Spleen (tissue), 11 donors: ENCODE data around the gene IFNGR1. TPM values are rescaled to one million over a fixed set of nuclear protein-coding genes. Genes with fewer than 3 reads are reported as not detected.

Experiments used
- DNase-seq: peaks from one replicate; pipeline ENCODE4 v3.0.0-alpha.2; 2020
- H3K27ac ChIP-seq, 8 donors: fragments of 200-600 bp; sonication (generic) in 7 of 8; 1 replicate in 4 of 8; 2 replicates in 4 of 8; pipeline versions ENCODE4 v1.5.0 to v1.8.0; 2016 to 2021; ENCODE audit warnings: inconsistent platforms in 4 of 8, mild to moderate bottlenecking in 4 of 8, moderate library complexity in 1 of 8
- H3K27me3 ChIP-seq, 7 donors: fragments of 200-600 bp; sonication (generic) in 6 of 7; replicated peaks in 1 of 7; 1 replicate in 4 of 7; 2 replicates in 3 of 7; pipeline versions ENCODE4 v1.5.0 to v1.8.0; 2016 to 2021; ENCODE audit warnings: inconsistent platforms in 3 of 7, mild to moderate bottlenecking in 1 of 7
- H3K36me3 ChIP-seq, 6 donors: fragments of 200-600 bp; sonication (generic) in 5 of 6; 1 replicate in 4 of 6; 2 replicates in 2 of 6; pipeline versions ENCODE4 v1.5.0 to v1.8.0; 2016 to 2021; ENCODE audit warnings: inconsistent platforms in 2 of 6
- H3K4me1 ChIP-seq, 6 donors: fragments of 200-600 bp; sonication (generic) in 5 of 6; 1 replicate in 3 of 6; 2 replicates in 3 of 6; pipeline versions ENCODE4 v1.5.0 to v1.8.0; 2016 to 2021; ENCODE audit warnings: inconsistent platforms in 3 of 6
- H3K4me3 ChIP-seq, 8 donors: fragments of 200-600 bp; sonication (generic) in 7 of 8; 1 replicate in 4 of 8; 2 replicates in 4 of 8; pipeline versions ENCODE4 v1.5.0 to v1.8.0; 2016 to 2021; ENCODE audit warnings: inconsistent platforms in 4 of 8, mild to moderate bottlenecking in 4 of 8, moderate library complexity in 2 of 8
- H3K9me3 ChIP-seq, 8 donors: fragments of 200-600 bp; sonication (generic) in 7 of 8; 1 replicate in 4 of 8; 2 replicates in 4 of 8; pipeline versions ENCODE4 v1.5.0 to v1.8.0; 2016 to 2021; ENCODE audit warnings: inconsistent platforms in 4 of 8
- CTCF ChIP-seq, 11 experiments: fragments of 200-600 bp in 7 of 11; fragments of 450-650 bp in 4 of 11; sonication (generic) in 4 of 11; IDR thresholded peaks in 8 of 11; conservative IDR thresholded peaks in 3 of 11; 1 replicate in 7 of 11; 2 replicates in 4 of 11; pipeline versions ENCODE4 v1.4.0 to v1.8.0; 2016 to 2021; ENCODE audit warnings: antibody characterized with exemption in 11 of 11, inconsistent platforms in 4 of 11, mild to moderate bottlenecking in 1 of 11
- POLR2A ChIP-seq, 3 donors: fragments of 450-650 bp; IDR thresholded peaks; one replicate each; pipeline ENCODE4 v1.5.1; 2017; ENCODE audit warnings: antibody characterized with exemption in 3 of 3, mild to moderate bottlenecking in 1 of 3
- POLR2AphosphoS5 ChIP-seq, 3 donors: sonication (generic); formaldehyde crosslinking; IDR thresholded peaks; one replicate each; pipeline ENCODE4 v1.5.1; 2017; ENCODE audit warnings: antibody characterized with exemption in 3 of 3
- WGBS, 5 donors: extraction: QIAGEN DNeasy Blood & Tissue Kit in 3 of 5; methylation state at CpG; one replicate each; pipeline versions ENCODE4 v1.1.5 to v1.1.7; 2013 to 2018; 5-methylcytosine and 5-hydroxymethylcytosine counted together
- intact Hi-C: fragments of 100-400 bp; cut with DNase I; formaldehyde crosslinking; loops from one replicate; pipeline ENCODE4 v1.15.0; 2023; ENCODE audit warnings: low total_unique reads
- polyA plus RNA-seq, 3 donors: library from polyadenylated mRNA; stranded (reverse); fragments of 200-250 nt; gene quantifications; one replicate each; pipeline ENCODE4 v1.2.1, GENCODE V29; 2013
- total RNA-seq, 7 donors: library from RNA; depleted of rRNA in 3 of 7; stranded (reverse); fragments of >200 nt in 3 of 7; fragmentation: NEBNext Ultra II Directional in 4 of 7; extraction: Animal tissue kit (Norgen Biotek cat#: 25700) in 4 of 7; gene quantifications; one replicate each; pipeline versions ENCODE4 v1.1.0 to v1.2.1, GENCODE V29; 2016 to 2021
- donor health status: healthy with polysubstance abuse.
- donor health status: DM: no; HTN: no; CAD: no; lungs with moderate emphysema.
- donor health status: DM: no; HTN: no; CAD: no.
- donor health status: Bipolar disorder and iron deficiency.
- donor health status: healthy.
- donor health status: DM: no; HTN: no; CAD: no.
- donor health status: DM: yes; HTN: yes; CAD: no.

Gene IFNGR1
- total and polyA plus RNA-seq, 10 donors = 119 to 291 (median 183) TPM

- H3K27ac ChIP-seq = no peak overlapping the region
- H3K4me1 ChIP-seq = peaks cover 10 to 54% (median 27%) of the 10 kb centered on the region in 6 donors
- no peaks in the 10 kb centered on the region for H3K36me3 ChIP-seq
- H3K9me3 ChIP-seq = peaks cover 0 to 18% (median 0%) of the 10 kb centered on the region in 8 donors
- no peak for DNase-seq
- intact Hi-C loops = no loop called here
- TF ChIP-seq CTCF (IDR thresholded peaks at IDR 0.05 in 8 of 11, conservative IDR thresholded peaks at IDR 0.05 in 3 of 11) = no peak
- no peak for TF ChIP-seq POLR2AphosphoS5 (IDR thresholded peaks at IDR 0.05)
- no peak for TF ChIP-seq POLR2A (IDR thresholded peaks at IDR 0.05)
- 52 to 69% (median 68%) methylated on average over 4 of the region's 4 CpGs for WGBS, 5 donors
- no peaks in the 10 kb centered on the region for H3K27me3 ChIP-seq
- H3K4me3 ChIP-seq = no peak overlapping the region
Measured at GRCh38 chr6:137175157-137175867, 43.9 kb downstream of the IFNGR1 start.

GRCh38 chr6:137173501-137173900 is 45.7 kb downstream of the IFNGR1 start, which contains the start of gene IL22RA2:
Gene IL22RA2, minus strand, starts transcription at chr6:137173644. Its CDS starts 11,895 bp downstream, at chr6:137161749.
- Histone ChIP-seq H3K27me3 (no peaks in the 10 kb centered on the region), H3K27ac (peak within 1 kb of the TSS in 7 of 8 donors; percentile 0 to 64 (median 34)), H3K4me3 (no peak within 1 kb of the TSS), H3K36me3 (no peaks in the 10 kb centered on the region), H3K4me1 (peaks cover 10 to 54% (median 27%) of the 10 kb centered on the region in 6 donors), H3K9me3 (peaks cover 0 to 5% (median 0%) of the 10 kb centered on the region in 8 donors)
- no peak for DNase-seq
- intact Hi-C loops = no loop called here
- TF ChIP-seq POLR2A (IDR thresholded peaks at IDR 0.05) (no peak), POLR2AphosphoS5 (IDR thresholded peaks at IDR 0.05) (no peak), CTCF (IDR thresholded peaks at IDR 0.05 in 8 of 11, conservative IDR thresholded peaks at IDR 0.05 in 3 of 11) (no peak)
- 92 to 97% (median 94%) methylated on average over 4 of the region's 4 CpGs for WGBS, 5 donors

GRCh38 chr6:137172734-137173431 is 46.3 kb downstream of the IFNGR1 start:
- Histone ChIP-seq H3K4me1 (peaks cover 10 to 50% (median 27%) of the 10 kb centered on the region in 6 donors), H3K4me3 (no peak overlapping the region), H3K27ac (peak overlapping the region in 7 of 8 donors; percentile 0 to 64 (median 34)), H3K9me3 (peaks cover 0 to 4% (median 0%) of the 10 kb centered on the region in 8 donors), H3K27me3 (no peaks in the 10 kb centered on the region), H3K36me3 (no peaks in the 10 kb centered on the region)
- TF ChIP-seq POLR2A (IDR thresholded peaks at IDR 0.05) = no peak
- TF ChIP-seq POLR2AphosphoS5 (IDR thresholded peaks at IDR 0.05) = no peak
- no peak for TF ChIP-seq CTCF (IDR thresholded peaks at IDR 0.05 in 8 of 11, conservative IDR thresholded peaks at IDR 0.05 in 3 of 11)
- 91 to 96% (median 92%) methylated on average over 11 of the region's 11 CpGs for WGBS, 5 donors
- DNase-seq = no peak
- intact Hi-C loops = no loop called here
